H1 (cell line): ENCODE results near the gene PPFIBP2. TPM values are rescaled to one million over a fixed set of nuclear protein-coding genes. Genes with fewer than 3 reads are reported as not detected.

ENCODE experiments used
- CTCF ChIA-PET: fragments of 300-600 bp; sonication (Branson Sonifier 250); formaldehyde crosslinking; loops from one replicate; lab custom pipeline; 2021; ENCODE audit not compliant: partially characterized antibody; lab: Charles Lee
- POLR2A ChIA-PET: fragments of 300-600 bp; sonication (Branson Sonifier 250); formaldehyde crosslinking; loops from one replicate; lab custom pipeline; 2021; ENCODE audit warnings: inconsistent platforms; ENCODE audit not compliant: partially characterized antibody; lab: Charles Lee
- DNase-seq, 2 experiments: peaks; one replicate each; pipeline versions ENCODE4 v3.0.0 to v3.0.0-alpha.2; 2010 to 2022; ENCODE audit warnings: low spot score in 2 of 2, low read depth in 1 of 2, mixed read lengths in 1 of 2
- FAIRE-seq: peaks from 2 replicates; lab custom pipeline; 2011; peaks lifted over from hg19 to GRCh38; lab: Jason Lieb, UNC
- H2AFZ ChIP-seq: 2 replicates; pipeline ENCODE4 v1.8.1; 2012; ENCODE audit warnings: low read length, inconsistent platforms
- H2AK5ac ChIP-seq: 2 replicates; pipeline ENCODE4 v1.6.1; 2013; ENCODE audit warnings: low read depth, low read length
- H2BK120ac ChIP-seq: replicated peaks from 2 replicates; pipeline ENCODE3; 2013; ENCODE audit warnings: low read depth, low read length, inconsistent platforms
- H2BK12ac ChIP-seq: 2 replicates; pipeline ENCODE4 v1.6.1; 2013; ENCODE audit warnings: low read depth, low read length
- H2BK15ac ChIP-seq: 2 replicates; pipeline ENCODE4 v1.6.1; 2013; ENCODE audit warnings: low read length
- H2BK20ac ChIP-seq: 2 replicates; pipeline ENCODE4 v1.6.1; 2013; ENCODE audit warnings: low read length
- H2BK5ac ChIP-seq: 2 replicates; pipeline ENCODE4 v1.6.1; 2013; ENCODE audit warnings: low read depth, low read length
- H3K14ac ChIP-seq: 2 replicates; pipeline ENCODE4 v1.6.1; 2013; ENCODE audit warnings: inconsistent platforms; ENCODE audit not compliant: insufficient read length
- H3K18ac ChIP-seq: 2 replicates; pipeline ENCODE4 v1.6.1; 2013; ENCODE audit warnings: low read length; ENCODE audit errors: extremely low read depth
- H3K23ac ChIP-seq: 2 replicates; pipeline ENCODE4 v1.6.1; 2013; ENCODE audit warnings: inconsistent platforms; ENCODE audit not compliant: insufficient read length
- H3K23me2 ChIP-seq: 2 replicates; pipeline ENCODE4 v1.6.1; 2013; ENCODE audit warnings: low read depth, low read length
- H3K27ac ChIP-seq: 2 replicates; pipeline ENCODE4 v1.6.1; 2011; ENCODE audit warnings: low read depth, low read length, inconsistent platforms
- H3K27me3 ChIP-seq, 4 experiments: replicated peaks in 1 of 4; 1 replicate in 1 of 4; 2 replicates in 3 of 4; pipeline versions ENCODE4 v1.6.1 to v1.8.1; 2011 to 2013; ENCODE audit warnings: low read length in 3 of 4, mild to moderate bottlenecking in 3 of 4, inconsistent platforms in 2 of 4, mixed read lengths in 2 of 4, moderate library complexity in 1 of 4; ENCODE audit not compliant: control insufficient read depth in 3 of 4, insufficient read depth in 3 of 4; ENCODE audit errors: extremely low read depth in 1 of 4
- H3K36me3 ChIP-seq, 4 experiments: 2 replicates each; pipeline versions ENCODE4 v1.6.1 to v1.8.1; 2011 to 2013; ENCODE audit warnings: mild to moderate bottlenecking in 4 of 4, low read length in 3 of 4, moderate library complexity in 2 of 4, control low read depth in 1 of 4, inconsistent platforms in 1 of 4; ENCODE audit not compliant: insufficient read depth in 4 of 4, control insufficient read depth in 2 of 4
- H3K4ac ChIP-seq: replicated peaks from 2 replicates; pipeline ENCODE3; 2013; ENCODE audit warnings: low read length, low read depth, mixed read lengths, inconsistent platforms; ENCODE audit not compliant: insufficient read length
- H3K4me1 ChIP-seq, 4 experiments: replicated peaks in 1 of 4; 1 replicate in 1 of 4; 2 replicates in 3 of 4; pipeline versions ENCODE4 v1.6.1 to v1.8.1; 2011 to 2013; ENCODE audit warnings: low read length in 3 of 4, inconsistent platforms in 2 of 4, mixed read lengths in 1 of 4; ENCODE audit not compliant: insufficient read depth in 4 of 4, control insufficient read depth in 3 of 4
- H3K4me2 ChIP-seq, 2 experiments: 2 replicates each; pipeline versions ENCODE4 v1.6.1 to v1.8.1; 2011 to 2013; ENCODE audit warnings: low read depth in 2 of 2, low read length in 2 of 2, control low read depth in 1 of 2, inconsistent platforms in 1 of 2, mild to moderate bottlenecking in 1 of 2; ENCODE audit not compliant: insufficient read depth in 1 of 2
- H3K4me3 ChIP-seq, 4 experiments: fragments of 200-600, 300-600 bp in 1 of 4; sonication (generic), shearing (Covaris generic), sonication (Bioruptor Twin) in 1 of 4; 2 replicates each; pipeline versions ENCODE4 v1.5.1 to v1.8.1; 2011 to 2016; ENCODE audit warnings: low read length in 4 of 4, low read depth in 3 of 4, control low read depth in 2 of 4, inconsistent platforms in 2 of 4, mild to moderate bottlenecking in 2 of 4, mixed read lengths in 1 of 4, moderate library complexity in 1 of 4; ENCODE audit not compliant: insufficient read depth in 2 of 4; ENCODE audit errors: extremely low read depth in 1 of 4
- H3K56ac ChIP-seq: replicated peaks from 2 replicates; pipeline ENCODE3; 2013; ENCODE audit warnings: low read depth, mild to moderate bottlenecking, mixed read lengths, low read length, inconsistent platforms; ENCODE audit not compliant: insufficient read length
- H3K79me1 ChIP-seq: 2 replicates; pipeline ENCODE4 v1.6.1; 2013; ENCODE audit warnings: low read depth, low read length, control low read depth
- H3K79me2 ChIP-seq, 2 experiments: 2 replicates each; pipeline versions ENCODE4 v1.6.1 to v1.8.1; 2012 to 2013; ENCODE audit warnings: low read length in 2 of 2, mild to moderate bottlenecking in 2 of 2, inconsistent platforms in 1 of 2; ENCODE audit not compliant: insufficient read depth in 2 of 2, control insufficient read depth in 1 of 2
- H3K9ac ChIP-seq, 4 experiments: replicated peaks in 1 of 4; 1 replicate in 1 of 4; 2 replicates in 3 of 4; pipeline versions ENCODE4 v1.6.1 to v1.8.1; 2011 to 2013; ENCODE audit warnings: low read depth in 3 of 4, low read length in 3 of 4, control low read depth in 2 of 4, mild to moderate bottlenecking in 2 of 4, moderate library complexity in 2 of 4, inconsistent platforms in 1 of 4; ENCODE audit errors: extremely low read depth in 1 of 4
- H3K9me3 ChIP-seq, 2 experiments: 2 replicates each; pipeline versions ENCODE4 v1.6.1 to v1.8.1; 2012 to 2013; ENCODE audit warnings: mild to moderate bottlenecking in 2 of 2, moderate library complexity in 2 of 2, control low read depth in 1 of 2, inconsistent platforms in 1 of 2, low read depth in 1 of 2, low read length in 1 of 2, mixed read lengths in 1 of 2; ENCODE audit not compliant: insufficient read depth in 2 of 2
- H4K20me1 ChIP-seq, 2 experiments: replicated peaks in 1 of 2; 2 replicates each; pipeline versions ENCODE3 to v1.8.1; 2011 to 2013; ENCODE audit warnings: inconsistent platforms in 2 of 2, low read length in 2 of 2, mild to moderate bottlenecking in 1 of 2; ENCODE audit not compliant: insufficient read depth in 2 of 2, control insufficient read depth in 1 of 2
- H4K5ac ChIP-seq: 2 replicates; pipeline ENCODE4 v1.6.1; 2013; ENCODE audit warnings: low read length, low read depth, mixed read lengths, inconsistent platforms; ENCODE audit not compliant: insufficient read length
- H4K8ac ChIP-seq: 2 replicates; pipeline ENCODE4 v1.8.0; 2013; ENCODE audit warnings: mild to moderate bottlenecking, moderate library complexity, low read length, inconsistent platforms; ENCODE audit not compliant: insufficient read depth; ENCODE audit errors: extremely low read depth
- H4K91ac ChIP-seq: replicated peaks from 2 replicates; pipeline ENCODE3; 2013; ENCODE audit warnings: low read length, mixed read lengths, inconsistent platforms; ENCODE audit not compliant: insufficient read length
- BCL11A ChIP-seq, 2 experiments: IDR thresholded peaks; one replicate each; pipeline ENCODE4 v1.6.1; 2011; ENCODE audit warnings: low read depth in 2 of 2, low read length in 2 of 2, mild to moderate bottlenecking in 2 of 2
- CBX8 ChIP-seq: fragments of 300-800, 300-1000 bp; sonication (generic); IDR thresholded peaks from 2 replicates; pipeline ENCODE4 v1.7.1; 2016; ENCODE audit warnings: low read depth, low read length, borderline replicate concordance
- CREB1 ChIP-seq: IDR thresholded peaks from 2 replicates; pipeline ENCODE4 v1.6.1; 2012; ENCODE audit warnings: inconsistent platforms
- GABPA ChIP-seq: IDR thresholded peaks from 2 replicates; pipeline ENCODE4 v1.6.1; 2011; ENCODE audit warnings: mild to moderate bottlenecking, low read length, moderate library complexity, borderline replicate concordance; ENCODE audit not compliant: insufficient read depth
- HDAC6 ChIP-seq: IDR thresholded peaks from one replicate; pipeline ENCODE4 v1.7.1; 2012; ENCODE audit warnings: low read depth, mild to moderate bottlenecking, inconsistent platforms, low read length, moderate library complexity
- JUN ChIP-seq: IDR thresholded peaks from 2 replicates; pipeline ENCODE4 v1.6.1; 2011; ENCODE audit warnings: low read depth, mild to moderate bottlenecking, improper control_type of control experiment, low read length
- POLR2A ChIP-seq, 2 experiments: IDR thresholded peaks; 1 replicate in 1 of 2; 2 replicates in 1 of 2; pipeline ENCODE4 v1.6.1; 2011; ENCODE audit warnings: low read depth in 2 of 2, low read length in 2 of 2, mild to moderate bottlenecking in 2 of 2; ENCODE audit errors: control extremely low read depth in 1 of 2
- POLR2AphosphoS5 ChIP-seq: IDR thresholded peaks from 2 replicates; pipeline ENCODE4 v1.6.1; 2011; ENCODE audit warnings: low read depth, low read length
- SIN3A ChIP-seq, 2 experiments: IDR thresholded peaks in 1 of 2; conservative IDR thresholded peaks in 1 of 2; 2 replicates each; pipeline ENCODE4 v1.6.1; 2011 to 2012; ENCODE audit warnings: low read length in 2 of 2, improper control_type of control experiment in 1 of 2, low read depth in 1 of 2, mild to moderate bottlenecking in 1 of 2
- SP2 ChIP-seq: IDR thresholded peaks from 2 replicates; pipeline ENCODE4 v1.6.1; 2012; ENCODE audit warnings: mild to moderate bottlenecking, low read length, inconsistent platforms
- YY1 ChIP-seq: IDR thresholded peaks from 2 replicates; pipeline ENCODE4 v1.6.1; 2011; ENCODE audit warnings: low read depth, mild to moderate bottlenecking, low read length
- WGBS, 2 experiments: shearing (Covaris generic) in 1 of 2; methylation state at CpG; one replicate each; pipeline versions ENCODE4 v1.1.6 to v1.1.7; 2013 to 2015; ENCODE audit warnings: low lambda C conversion rate in 2 of 2, mixed read lengths in 2 of 2, inconsistent platforms in 1 of 2, low coverage in 1 of 2, missing lambda C conversion rate in 1 of 2; ENCODE audit not compliant: insufficient replicate concordance in 2 of 2, insufficient coverage in 1 of 2, insufficient read length in 1 of 2; ENCODE audit errors: extremely low coverage in 1 of 2, missing lambda C conversion rate in 1 of 2; 5-methylcytosine and 5-hydroxymethylcytosine counted together
- polyA plus RNA-seq, 7 experiments: library from polyadenylated mRNA; depleted of rRNA in 3 of 7; stranded (reverse) in 5 of 7; unstranded in 2 of 7; fragments of >200 nt in 5 of 7; fragments of 200-250 nt in 2 of 7; gene quantifications; 1 replicate in 5 of 7; 2 replicates in 1 of 7; 4 replicates in 1 of 7; pipeline versions ENCODE4 v1.2.1 to v1.2.3, GENCODE V29; 2011 to 2013; ENCODE audit warnings: missing spikeins in 2 of 7, mixed read lengths in 2 of 7
- total RNA-seq: library from RNA; stranded (reverse); fragmentation: NEBNext Ultra II Directional; extraction: Animal tissue kit (Norgen Biotek cat#: 25700); gene quantifications from 2 replicates; pipeline ENCODE4 v1.2.1, GENCODE V29; 2021
- TF ChIP-seq, protein P1 (sequence below): IDR thresholded peaks from 2 replicates; pipeline ENCODE4 v1.6.1; 2012; ENCODE audit warnings: inconsistent platforms

The PPFIBP2 gene
- total and polyA plus RNA-seq, 2 of the 8 experiments (the other 6 are each of a cell fraction or from before 2014, with no cell fraction given) = 5.5 to 9.8 TPM

DNA sequence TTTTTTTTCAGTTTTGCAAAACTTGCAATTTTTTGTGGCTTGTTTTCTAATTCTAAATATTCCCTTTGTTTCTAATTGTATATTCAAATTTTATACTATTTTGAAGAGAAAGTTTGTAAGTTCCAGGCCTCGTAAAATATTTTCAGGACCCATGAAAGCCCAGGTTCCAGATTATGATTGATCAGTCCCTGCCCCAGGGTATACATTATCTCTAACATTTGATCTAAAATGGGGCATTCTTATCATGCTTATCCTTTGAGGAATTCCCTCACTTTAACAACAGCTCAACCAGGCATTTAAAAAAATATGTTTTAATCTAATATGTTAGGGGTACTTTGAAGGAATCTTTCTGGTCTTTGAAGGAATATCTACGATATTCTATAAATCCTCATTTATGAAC lies 133.1 kb downstream of the PPFIBP2 start:
- no peaks in the 10 kb centered on the region for H3K9me3 ChIP-seq
- no peak overlapping the region for H4K8ac ChIP-seq
- H3K14ac ChIP-seq = no peak overlapping the region
- H3K4me1 ChIP-seq = no peaks in the 10 kb centered on the region
- POLR2A ChIA-PET = interaction anchor here (1.8 kb wide), 1 partner anchor 27 kb away, joined by 7 read pairs; the partner anchor contains the start of gene CYB5R2
- H4K5ac ChIP-seq = no peak overlapping the region
- no peaks in the 10 kb centered on the region for H3K79me1 ChIP-seq
- no peak overlapping the region for H3K4me3 ChIP-seq
- H2BK12ac ChIP-seq = no peak overlapping the region
- no peak overlapping the region for H3K27ac ChIP-seq
- no peaks in the 10 kb centered on the region for H3K79me2 ChIP-seq
- FAIRE-seq (no peak), DNase-seq (no peak)
- CTCF ChIA-PET = interaction anchor here (0.9 to 16.4 kb wide), 7 partner anchors 10 to 97 kb away, joined by 3 to 325 read pairs (median 5); no protein-coding TSS in a partner anchor
- no peak overlapping the region for H2AK5ac ChIP-seq
- no peak overlapping the region for H2BK120ac ChIP-seq
- no peak overlapping the region for H3K9ac ChIP-seq
- no peak overlapping the region for H3K23ac ChIP-seq
- no peak overlapping the region for H3K4ac ChIP-seq
- TF ChIP-seq POLR2A (IDR thresholded peaks at IDR 0.05; ENCODE audit: control extremely low read depth in 1 of 2, low read depth in 2 of 2, low read length in 2 of 2) (no peak), CBX8 (no peak), GABPA (no peak), YY1 (no peak), POLR2AphosphoS5 (no peak), SP2 (no peak), HDAC6 (no peak), SIN3A (conservative IDR thresholded peaks at IDR 0.05 in 1 of 2, IDR thresholded peaks at IDR 0.05 in 1 of 2; ENCODE audit: low read depth in 1 of 2, low read length in 2 of 2) (no peak), BCL11A (IDR thresholded peaks at IDR 0.05; ENCODE audit: low read depth in 2 of 2, low read length in 2 of 2) (no peak), CREB1 (no peak), JUN (no peak)
- TF ChIP-seq, protein P1, sequence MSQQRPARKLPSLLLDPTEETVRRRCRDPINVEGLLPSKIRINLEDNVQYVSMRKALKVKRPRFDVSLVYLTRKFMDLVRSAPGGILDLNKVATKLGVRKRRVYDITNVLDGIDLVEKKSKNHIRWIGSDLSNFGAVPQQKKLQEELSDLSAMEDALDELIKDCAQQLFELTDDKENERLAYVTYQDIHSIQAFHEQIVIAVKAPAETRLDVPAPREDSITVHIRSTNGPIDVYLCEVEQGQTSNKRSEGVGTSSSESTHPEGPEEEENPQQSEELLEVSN = no peak
- no peaks in the 10 kb centered on the region for H3K23me2 ChIP-seq
- no peak overlapping the region for H2BK15ac ChIP-seq
- peaks cover 0 to 1% (median 0%) of the 10 kb centered on the region in 4 experiments; a peak in 1 of 7 replicates for H3K27me3 ChIP-seq
- no peak overlapping the region for H4K91ac ChIP-seq
- no peak overlapping the region for H2AFZ ChIP-seq
- H3K56ac ChIP-seq = no peak overlapping the region
- H2BK5ac ChIP-seq = no peak overlapping the region
- H3K18ac ChIP-seq = no peak overlapping the region
- peaks cover 0 to under 1% (median 0%) of the 10 kb centered on the region in 4 experiments; a peak in 1 of 8 replicates for H3K36me3 ChIP-seq
- no peaks in the 10 kb centered on the region for H4K20me1 ChIP-seq
- no peak overlapping the region for H3K4me2 ChIP-seq
- no peak overlapping the region for H2BK20ac ChIP-seq
- 85% methylated on average over 2 of the region's 2 CpGs; no CpG with 5 or more reads in 1 of the 2 experiments for WGBS, 2 experiments
